GM12892 (cell line): ENCODE results near the gene FCN2.

Experiments used
- POLR2A ChIP-seq: IDR thresholded peaks from 2 replicates; pipeline ENCODE4 v1.6.1; 2011; ENCODE audit warnings: low read depth, low read length, control low read depth
- POLR2AphosphoS5 ChIP-seq: IDR thresholded peaks from 2 replicates; pipeline ENCODE4 v1.6.1; 2011; ENCODE audit warnings: low read depth, low read length, control low read depth
- TAF1 ChIP-seq: IDR thresholded peaks from 2 replicates; pipeline ENCODE4 v1.6.1; 2011; ENCODE audit warnings: low read depth, mild to moderate bottlenecking, control low read depth, low read length, borderline replicate concordance

- no peak for TF ChIP-seq POLR2A
- no peak for TF ChIP-seq POLR2AphosphoS5
- no peak for TF ChIP-seq TAF1
Measured at GRCh38 chr9:134834217-134834956, 46.2 kb upstream of the FCN2 start.
